Lower lobe of right lung (tissue), 2 donors: ENCODE results near the gene VEGFC. TPM values are rescaled to one million over a fixed set of nuclear protein-coding genes. Genes with fewer than 3 reads are reported as not detected.

ENCODE experiments used
- ATAC-seq, 2 donors: fragments of 200-7000 bp; cut with Tn5 transposase; one replicate each; pipeline ENCODE4 v1.9.1; 2020 to 2022; ENCODE audit warnings: mild to moderate bottlenecking in 2 of 2, moderate library complexity in 2 of 2
- DNase-seq: peaks from one replicate; pipeline ENCODE4 v3.0.0-alpha.2; 2020
- H3K27ac ChIP-seq: fragments of 200-600 bp; one replicate; pipeline ENCODE4 v1.8.0; 2022
- H3K27me3 ChIP-seq: fragments of 200-600 bp; one replicate; pipeline ENCODE4 v1.8.0; 2022; ENCODE audit warnings: low read depth
- H3K36me3 ChIP-seq: fragments of 200-600 bp; one replicate; pipeline ENCODE4 v1.8.0; 2022; ENCODE audit warnings: mild to moderate bottlenecking
- H3K4me1 ChIP-seq: fragments of 200-600 bp; one replicate; pipeline ENCODE4 v1.8.0; 2022
- H3K4me3 ChIP-seq: fragments of 200-600 bp; one replicate; pipeline ENCODE4 v1.8.0; 2022; ENCODE audit warnings: mild to moderate bottlenecking
- H3K9me3 ChIP-seq: fragments of 200-600 bp; one replicate; pipeline ENCODE4 v1.8.0; 2022
- intact Hi-C: fragments of 100-400 bp; cut with DNase I; formaldehyde crosslinking; loops from one replicate; pipeline ENCODE4 v1.11.0; 2022
- total RNA-seq: library from RNA; stranded (reverse); fragmentation: NEBNext Ultra II Directional; extraction: Animal tissue kit (Norgen Biotek cat#: 25700); gene quantifications from one replicate; pipeline ENCODE4 v1.2.1, GENCODE V29; 2021
- TF ChIP-seq, protein P1 (sequence below): fragments of 200-600 bp; IDR thresholded peaks from one replicate; pipeline ENCODE4 v1.8.0; 2022; ENCODE audit warnings: antibody characterized with exemption, mild to moderate bottlenecking
- donor health status: DM: no; HTN: yes; CAD: no; lungs with severe emphysema.

Gene VEGFC
- total RNA-seq, 1 donor from 2014 or later = 16.1 TPM

DNA sequence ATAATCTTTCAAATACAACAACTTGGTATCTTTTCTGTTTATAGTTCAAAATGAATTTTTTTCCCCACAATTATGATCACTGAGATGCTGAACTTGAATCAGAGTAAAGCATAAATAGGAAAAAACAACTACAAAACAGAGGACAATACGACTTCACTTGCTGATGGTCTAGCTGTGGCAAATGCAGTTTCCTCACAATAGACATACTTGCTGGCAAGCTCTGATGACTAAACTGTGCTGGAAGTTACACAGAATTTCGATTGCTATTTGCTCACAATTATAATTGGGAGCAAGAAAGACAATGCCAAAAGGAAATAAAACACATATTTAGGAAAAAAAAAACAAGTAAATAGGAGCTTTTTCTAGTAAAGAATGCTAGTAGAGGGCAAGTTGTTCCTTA, 14.7 kb downstream of the VEGFC start:
- Histone ChIP-seq H3K4me1 (no peaks in the 10 kb centered on the region), H3K4me3 (no peak overlapping the region), H3K27ac (no peak overlapping the region), H3K36me3 (no peaks in the 10 kb centered on the region), H3K9me3 (no peaks in the 10 kb centered on the region), H3K27me3 (no peaks in the 10 kb centered on the region)
- intact Hi-C loops = no loop called here
- TF ChIP-seq, protein P1, sequence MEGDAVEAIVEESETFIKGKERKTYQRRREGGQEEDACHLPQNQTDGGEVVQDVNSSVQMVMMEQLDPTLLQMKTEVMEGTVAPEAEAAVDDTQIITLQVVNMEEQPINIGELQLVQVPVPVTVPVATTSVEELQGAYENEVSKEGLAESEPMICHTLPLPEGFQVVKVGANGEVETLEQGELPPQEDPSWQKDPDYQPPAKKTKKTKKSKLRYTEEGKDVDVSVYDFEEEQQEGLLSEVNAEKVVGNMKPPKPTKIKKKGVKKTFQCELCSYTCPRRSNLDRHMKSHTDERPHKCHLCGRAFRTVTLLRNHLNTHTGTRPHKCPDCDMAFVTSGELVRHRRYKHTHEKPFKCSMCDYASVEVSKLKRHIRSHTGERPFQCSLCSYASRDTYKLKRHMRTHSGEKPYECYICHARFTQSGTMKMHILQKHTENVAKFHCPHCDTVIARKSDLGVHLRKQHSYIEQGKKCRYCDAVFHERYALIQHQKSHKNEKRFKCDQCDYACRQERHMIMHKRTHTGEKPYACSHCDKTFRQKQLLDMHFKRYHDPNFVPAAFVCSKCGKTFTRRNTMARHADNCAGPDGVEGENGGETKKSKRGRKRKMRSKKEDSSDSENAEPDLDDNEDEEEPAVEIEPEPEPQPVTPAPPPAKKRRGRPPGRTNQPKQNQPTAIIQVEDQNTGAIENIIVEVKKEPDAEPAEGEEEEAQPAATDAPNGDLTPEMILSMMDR = no peak
- no peak for DNase-seq
- ATAC-seq = no peak

DNA sequence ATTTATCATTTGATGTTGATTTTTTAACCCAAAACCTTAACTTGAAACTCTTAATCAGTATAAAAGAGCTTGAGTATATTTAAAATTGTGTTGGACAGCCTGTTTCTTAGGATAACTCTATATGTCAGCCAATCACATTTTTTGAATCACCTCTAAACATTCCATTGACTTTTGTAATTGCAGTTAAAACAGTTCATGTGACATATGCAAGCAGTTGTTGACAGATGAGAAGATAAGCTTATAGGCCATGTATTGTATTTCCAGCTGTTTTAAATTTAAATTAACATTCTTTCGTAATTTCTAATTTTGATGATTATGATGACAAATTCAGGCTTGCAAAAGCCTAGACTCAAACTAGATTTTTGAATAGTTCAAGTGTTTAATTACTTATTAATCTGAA, 17.4 kb downstream of the VEGFC start:
- Histone ChIP-seq H3K27me3 (no peaks in the 10 kb centered on the region), H3K9me3 (no peaks in the 10 kb centered on the region), H3K4me1 (no peaks in the 10 kb centered on the region), H3K36me3 (no peaks in the 10 kb centered on the region), H3K4me3 (no peak overlapping the region), H3K27ac (no peak overlapping the region)
- TF ChIP-seq, protein P1 = no peak
- intact Hi-C loops = no loop called here
- DNase-seq (no peak), ATAC-seq (no peak)

DNA sequence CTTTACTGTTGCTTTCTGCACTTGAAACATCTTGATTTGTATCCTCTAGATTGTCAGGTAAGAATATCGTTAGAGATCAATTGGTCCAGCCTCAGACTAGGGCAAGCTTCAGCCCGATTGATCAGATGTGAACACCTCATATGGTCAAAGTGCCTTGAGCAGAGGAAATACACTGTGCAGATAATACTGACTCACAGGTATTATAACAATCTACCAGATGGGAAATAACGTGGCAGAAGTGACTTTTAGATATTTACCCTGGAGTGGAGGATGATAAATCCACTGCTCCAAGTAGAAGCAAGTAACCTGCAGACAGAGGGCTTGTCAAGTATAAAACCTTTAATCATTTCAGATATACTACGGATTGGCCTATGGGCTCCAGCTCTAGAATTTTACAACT, 17.9 kb downstream of the VEGFC start:
- no peak overlapping the region for H3K27ac ChIP-seq
- DNase-seq (no peak), ATAC-seq (no peak)
- H3K27me3 ChIP-seq = no peaks in the 10 kb centered on the region
- no peaks in the 10 kb centered on the region for H3K4me1 ChIP-seq
- intact Hi-C loops = no loop called here
- TF ChIP-seq, protein P1 = no peak
- no peaks in the 10 kb centered on the region for H3K36me3 ChIP-seq
- no peaks in the 10 kb centered on the region for H3K9me3 ChIP-seq
- no peak overlapping the region for H3K4me3 ChIP-seq

DNA sequence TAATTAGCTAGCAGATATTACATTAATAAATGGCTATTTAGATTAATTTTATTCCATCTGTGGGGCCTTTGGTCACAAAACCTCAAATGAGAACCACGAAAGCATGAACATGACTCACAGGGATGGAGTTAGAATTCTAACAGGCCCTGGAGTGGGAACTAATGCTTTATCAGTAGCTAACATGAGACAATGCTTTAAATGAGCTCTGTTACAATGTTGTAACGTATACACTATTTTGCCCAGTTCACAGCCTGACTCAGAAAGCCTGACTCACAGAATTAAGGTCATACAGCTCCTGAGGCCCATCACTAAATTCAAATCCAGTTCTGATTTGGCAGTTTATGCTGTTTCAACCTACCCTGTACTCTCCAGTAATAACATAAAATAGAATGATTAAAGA, 23.2 kb downstream of the VEGFC start:
- Histone ChIP-seq H3K36me3 (no peaks in the 10 kb centered on the region), H3K4me1 (no peaks in the 10 kb centered on the region), H3K27me3 (no peaks in the 10 kb centered on the region), H3K9me3 (no peaks in the 10 kb centered on the region), H3K27ac (no peak overlapping the region), H3K4me3 (no peak overlapping the region)
- DNase-seq (no peak), ATAC-seq (no peak)
- TF ChIP-seq, protein P1 = no peak
- intact Hi-C loops = no loop called here

DNA sequence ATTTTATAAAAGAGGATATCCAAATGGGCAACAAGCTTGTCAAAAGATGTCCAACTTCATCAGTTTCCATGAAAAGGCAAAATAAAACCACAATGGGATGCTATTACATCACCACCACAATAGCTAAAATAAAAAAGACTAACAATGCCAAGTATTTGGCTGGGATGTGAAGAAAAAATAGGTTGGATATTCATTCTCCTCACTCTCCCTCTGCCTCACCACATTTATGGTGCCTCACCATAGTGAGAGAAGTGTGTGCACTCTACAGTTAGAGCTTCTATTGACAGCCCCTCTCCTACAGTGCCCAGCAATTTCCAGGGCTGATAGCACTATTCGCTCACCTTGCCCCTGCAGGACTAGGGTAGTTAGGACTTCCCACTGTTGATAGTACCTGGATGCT, 25.5 kb downstream of the VEGFC start:
- no peak overlapping the region for H3K4me3 ChIP-seq
- H3K27ac ChIP-seq = no peak overlapping the region
- no peaks in the 10 kb centered on the region for H3K4me1 ChIP-seq
- intact Hi-C loops = no loop called here
- DNase-seq = no peak
- H3K9me3 ChIP-seq = no peaks in the 10 kb centered on the region
- TF ChIP-seq, protein P1 = no peak
- ATAC-seq = no peak
- no peaks in the 10 kb centered on the region for H3K36me3 ChIP-seq
- no peaks in the 10 kb centered on the region for H3K27me3 ChIP-seq

DNA sequence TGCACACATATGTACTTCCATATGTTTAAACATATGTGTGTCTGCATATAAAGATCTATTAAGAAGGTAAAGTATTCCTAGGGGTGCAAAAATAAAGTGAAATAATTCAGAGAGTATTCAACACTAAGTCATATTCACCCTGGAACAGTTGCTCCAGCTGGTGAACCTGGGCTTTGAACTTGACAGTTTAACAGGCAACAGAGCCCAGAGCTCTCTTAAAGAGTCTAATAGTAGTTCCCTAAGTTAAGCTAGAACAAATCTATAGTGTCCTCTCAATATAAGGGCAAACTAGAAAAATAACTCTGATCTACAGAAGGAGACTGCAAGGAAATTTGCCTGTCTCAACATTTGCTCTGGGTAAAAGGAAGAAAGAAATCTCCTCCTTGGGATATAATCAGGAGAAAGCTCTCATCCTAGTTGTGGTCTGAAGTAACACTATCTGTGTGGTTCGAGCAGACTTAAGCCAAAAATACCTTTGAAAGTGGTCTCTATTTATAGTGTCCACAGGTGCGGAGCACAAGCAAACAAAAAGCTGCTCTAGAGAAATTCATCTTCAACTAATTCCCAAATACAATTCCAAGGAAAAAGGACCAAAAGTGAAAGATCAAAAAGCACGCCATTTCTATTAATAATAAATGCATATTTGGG, 29.9 kb downstream of the VEGFC start:
- Histone ChIP-seq H3K4me3 (no peak overlapping the region), H3K9me3 (no peaks in the 10 kb centered on the region), H3K27me3 (no peaks in the 10 kb centered on the region), H3K4me1 (no peaks in the 10 kb centered on the region), H3K36me3 (no peaks in the 10 kb centered on the region), H3K27ac (no peak overlapping the region)
- TF ChIP-seq, protein P1 = no peak
- intact Hi-C loops = no loop called here
- ATAC-seq = no peak
- DNase-seq = no peak
